IPS-18a (cell line): ENCODE results near the gene LDLRAD3.

Experiments
- H3K27ac ChIP-seq: one replicate; pipeline ENCODE4 v1.5.1; 2013; ENCODE audit warnings: low read length
- H3K27me3 ChIP-seq: one replicate; pipeline ENCODE4 v1.6.1; 2013; ENCODE audit warnings: mild to moderate bottlenecking, low read length; ENCODE audit not compliant: control insufficient read depth, insufficient read depth
- H3K36me3 ChIP-seq: one replicate; pipeline ENCODE4 v1.6.1; 2013; ENCODE audit warnings: low read depth, low read length; ENCODE audit not compliant: control insufficient read depth
- H3K4me1 ChIP-seq: one replicate; pipeline ENCODE4 v1.6.1; 2013; ENCODE audit warnings: low read depth, low read length; ENCODE audit not compliant: control insufficient read depth
- H3K4me3 ChIP-seq: one replicate; pipeline ENCODE4 v1.5.1; 2013; ENCODE audit warnings: low read length
- H3K9ac ChIP-seq: one replicate; pipeline ENCODE4 v1.6.1; 2013; ENCODE audit warnings: mild to moderate bottlenecking, low read length, moderate library complexity
- H3K9me3 ChIP-seq: one replicate; pipeline ENCODE4 v1.6.1; 2013; ENCODE audit warnings: low read depth, low read length; ENCODE audit not compliant: control insufficient read depth

The LDLRAD3 gene

GRCh38 chr11:36014898-36015665 lies 71.2 kb downstream of the LDLRAD3 start:
- Histone ChIP-seq H3K27ac (no peak overlapping the region), H3K9ac (no peak overlapping the region)

DNA sequence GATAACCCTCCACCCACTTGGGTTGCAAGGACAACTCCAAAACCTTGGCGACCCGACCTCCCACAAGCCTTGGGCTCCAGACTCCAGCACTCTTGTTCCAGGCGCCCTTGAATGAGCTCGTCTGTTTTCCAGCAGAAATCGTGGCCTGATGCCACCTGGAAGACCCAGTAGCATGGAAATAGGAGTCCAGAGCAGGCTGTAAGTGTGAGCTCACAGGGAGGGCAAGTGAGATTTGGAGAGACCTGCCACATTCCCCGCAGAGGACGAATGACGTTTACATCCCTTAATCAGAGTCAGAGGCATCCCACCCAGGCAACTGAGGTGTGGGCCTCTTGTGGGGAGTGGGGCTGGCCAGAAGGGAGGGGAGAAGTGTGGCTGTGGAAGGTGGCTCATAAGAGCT lies 71.9 kb downstream of the LDLRAD3 start:
- Histone ChIP-seq H3K27ac (no peak overlapping the region), H3K9me3 (no peaks in the 10 kb centered on the region), H3K9ac (no peak overlapping the region), H3K4me3 (no peak overlapping the region), H3K36me3 (no peaks in the 10 kb centered on the region), H3K4me1 (no peaks in the 10 kb centered on the region), H3K27me3 (no peaks in the 10 kb centered on the region)

More at GRCh38 chr11:36014898-36015665, 71.2 kb downstream of the LDLRAD3 start:
- no peaks in the 10 kb centered on the region for H3K36me3 ChIP-seq
- no peak overlapping the region for H3K4me3 ChIP-seq
- no peaks in the 10 kb centered on the region for H3K27me3 ChIP-seq
- no peaks in the 10 kb centered on the region for H3K9me3 ChIP-seq
- no peaks in the 10 kb centered on the region for H3K4me1 ChIP-seq

- H3K9me3 ChIP-seq = no peaks in the 10 kb centered on the region
- H3K36me3 ChIP-seq = no peaks in the 10 kb centered on the region
- H3K9ac ChIP-seq = no peak overlapping the region
- H3K27me3 ChIP-seq = no peaks in the 10 kb centered on the region
- H3K27ac ChIP-seq = no peak overlapping the region
- H3K4me1 ChIP-seq = no peaks in the 10 kb centered on the region
- H3K4me3 ChIP-seq = no peak overlapping the region
These were observed 72.4 kb downstream of the LDLRAD3 start for GRCh38 chr11:36016263-36016662.

GRCh38 chr11:36016709-36017108 lies 72.8 kb downstream of the LDLRAD3 start:
- Histone ChIP-seq H3K36me3 (no peaks in the 10 kb centered on the region), H3K4me1 (no peaks in the 10 kb centered on the region), H3K9me3 (no peaks in the 10 kb centered on the region), H3K4me3 (no peak overlapping the region), H3K27ac (no peak overlapping the region), H3K27me3 (no peaks in the 10 kb centered on the region), H3K9ac (no peak overlapping the region)

DNA sequence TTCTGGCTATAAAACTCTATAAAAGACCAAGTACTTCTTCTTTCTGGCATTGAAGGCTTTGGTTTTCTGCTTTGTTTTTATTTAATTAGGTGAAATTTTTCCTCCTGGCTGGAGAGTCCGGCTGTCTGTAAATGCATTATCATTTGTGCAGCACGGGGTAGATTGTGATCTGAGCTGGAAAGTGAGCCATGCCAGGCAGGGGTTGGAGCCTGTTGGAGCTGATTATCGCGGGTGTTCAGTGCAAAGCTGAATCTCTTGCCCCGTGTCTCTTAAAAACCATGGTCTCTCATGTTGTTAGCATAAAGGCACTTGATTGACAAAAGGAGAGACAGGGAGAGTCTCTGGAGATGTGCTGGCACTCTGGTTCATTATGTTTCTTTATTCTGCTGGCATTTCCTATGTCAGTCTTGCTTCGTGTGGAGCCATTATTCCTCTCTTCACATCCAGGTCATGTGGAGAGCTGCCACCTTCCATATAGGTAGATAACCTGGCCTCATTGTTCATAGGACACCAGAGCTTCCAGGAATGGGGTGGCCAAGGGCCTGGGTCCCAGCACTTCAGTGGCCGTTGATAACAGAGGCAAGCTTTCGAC lies 75.2 kb downstream of the LDLRAD3 start:
- no peak overlapping the region for H3K27ac ChIP-seq
- peaks cover 3% of the 10 kb centered on the region for H3K4me1 ChIP-seq
- no peaks in the 10 kb centered on the region for H3K27me3 ChIP-seq
- no peak overlapping the region for H3K4me3 ChIP-seq
- no peaks in the 10 kb centered on the region for H3K9me3 ChIP-seq
- no peaks in the 10 kb centered on the region for H3K36me3 ChIP-seq
- no peak overlapping the region for H3K9ac ChIP-seq

GRCh38 chr11:36019722-36020121 lies 75.9 kb downstream of the LDLRAD3 start:
- Histone ChIP-seq H3K9me3 (no peaks in the 10 kb centered on the region), H3K27ac (no peak overlapping the region), H3K27me3 (no peaks in the 10 kb centered on the region), H3K4me3 (no peak overlapping the region), H3K9ac (no peak overlapping the region), H3K4me1 (peaks cover 8% of the 10 kb centered on the region), H3K36me3 (no peaks in the 10 kb centered on the region)

DNA sequence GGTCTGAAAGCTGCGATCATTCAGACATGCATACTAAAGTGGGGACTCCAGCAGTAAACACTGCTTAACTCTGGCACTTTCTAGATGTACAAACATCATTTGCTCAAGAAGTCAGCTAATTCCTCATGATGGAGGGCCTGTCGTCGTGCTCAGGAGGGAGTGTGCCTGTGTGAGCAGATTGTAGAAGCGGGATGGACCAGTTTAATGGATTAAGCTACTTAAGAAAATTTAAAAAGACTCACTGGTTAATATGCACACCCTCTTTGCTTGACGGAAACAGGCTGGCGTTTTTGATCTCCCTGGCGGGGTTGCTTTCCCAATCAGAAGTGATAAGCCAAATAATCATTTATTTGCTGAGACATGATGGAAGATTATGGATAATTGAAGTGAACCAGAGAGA lies 79.0 kb downstream of the LDLRAD3 start:
- Histone ChIP-seq H3K4me3 (no peak overlapping the region), H3K27ac (no peak overlapping the region), H3K4me1 (peaks cover 17% of the 10 kb centered on the region), H3K9ac (no peak overlapping the region), H3K9me3 (no peaks in the 10 kb centered on the region), H3K36me3 (no peaks in the 10 kb centered on the region), H3K27me3 (no peaks in the 10 kb centered on the region)

DNA sequence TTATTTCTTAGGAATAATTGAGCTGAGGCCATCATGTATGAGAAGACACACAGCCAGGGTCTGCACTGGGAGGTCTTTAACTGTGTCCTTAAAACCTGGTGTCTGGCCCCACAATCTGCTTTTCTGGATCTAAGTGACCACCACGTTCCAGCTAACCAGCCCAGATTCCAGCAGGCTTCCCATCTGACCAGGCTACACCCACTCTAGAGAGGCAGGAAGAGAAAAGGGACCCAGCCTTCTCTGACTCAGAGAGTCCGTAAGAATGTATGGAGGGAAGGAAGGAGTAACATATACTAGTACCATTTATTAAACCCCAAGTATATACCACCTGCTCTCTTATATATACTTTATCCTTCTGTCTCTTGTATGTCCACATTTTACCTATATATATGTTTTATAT lies 80.1 kb downstream of the LDLRAD3 start:
- Histone ChIP-seq H3K4me3 (no peak overlapping the region), H3K27ac (no peak overlapping the region), H3K4me1 (peaks cover 17% of the 10 kb centered on the region), H3K9ac (no peak overlapping the region), H3K9me3 (no peaks in the 10 kb centered on the region), H3K27me3 (no peaks in the 10 kb centered on the region), H3K36me3 (no peaks in the 10 kb centered on the region)

GRCh38 chr11:36024716-36025115 lies 80.9 kb downstream of the LDLRAD3 start:
- H3K4me3 ChIP-seq = no peak overlapping the region
- H3K27ac ChIP-seq = no peak overlapping the region
- no peaks in the 10 kb centered on the region for H3K9me3 ChIP-seq
- H3K27me3 ChIP-seq = no peaks in the 10 kb centered on the region
- no peak overlapping the region for H3K9ac ChIP-seq
- no peaks in the 10 kb centered on the region for H3K36me3 ChIP-seq
- peaks cover 17% of the 10 kb centered on the region for H3K4me1 ChIP-seq

GRCh38 chr11:36026315-36026968 lies 82.6 kb downstream of the LDLRAD3 start:
- Histone ChIP-seq H3K27ac (no peak overlapping the region), H3K4me1 (peaks cover 17% of the 10 kb centered on the region), H3K9ac (no peak overlapping the region), H3K36me3 (no peaks in the 10 kb centered on the region), H3K9me3 (no peaks in the 10 kb centered on the region), H3K4me3 (no peak overlapping the region), H3K27me3 (no peaks in the 10 kb centered on the region)

- Histone ChIP-seq H3K9me3 (no peaks in the 10 kb centered on the region), H3K27ac (no peak overlapping the region), H3K4me3 (no peak overlapping the region), H3K9ac (no peak overlapping the region), H3K4me1 (peaks cover 19% of the 10 kb centered on the region), H3K27me3 (no peaks in the 10 kb centered on the region), H3K36me3 (no peaks in the 10 kb centered on the region)
These were observed 83.9 kb downstream of the LDLRAD3 start for GRCh38 chr11:36027731-36028130.
